ENCODE results near the gene STX8. TPM values are rescaled to one million over a fixed set of nuclear protein-coding genes. Genes with fewer than 3 reads are reported as not detected.

The STX8 gene
- total and polyA plus RNA-seq, 9 of the 15 experiments (the other 6 are each of a cell fraction or from before 2014, with no cell fraction given) = 14.6 to 42.5 (median 22.1) TPM

DNA sequence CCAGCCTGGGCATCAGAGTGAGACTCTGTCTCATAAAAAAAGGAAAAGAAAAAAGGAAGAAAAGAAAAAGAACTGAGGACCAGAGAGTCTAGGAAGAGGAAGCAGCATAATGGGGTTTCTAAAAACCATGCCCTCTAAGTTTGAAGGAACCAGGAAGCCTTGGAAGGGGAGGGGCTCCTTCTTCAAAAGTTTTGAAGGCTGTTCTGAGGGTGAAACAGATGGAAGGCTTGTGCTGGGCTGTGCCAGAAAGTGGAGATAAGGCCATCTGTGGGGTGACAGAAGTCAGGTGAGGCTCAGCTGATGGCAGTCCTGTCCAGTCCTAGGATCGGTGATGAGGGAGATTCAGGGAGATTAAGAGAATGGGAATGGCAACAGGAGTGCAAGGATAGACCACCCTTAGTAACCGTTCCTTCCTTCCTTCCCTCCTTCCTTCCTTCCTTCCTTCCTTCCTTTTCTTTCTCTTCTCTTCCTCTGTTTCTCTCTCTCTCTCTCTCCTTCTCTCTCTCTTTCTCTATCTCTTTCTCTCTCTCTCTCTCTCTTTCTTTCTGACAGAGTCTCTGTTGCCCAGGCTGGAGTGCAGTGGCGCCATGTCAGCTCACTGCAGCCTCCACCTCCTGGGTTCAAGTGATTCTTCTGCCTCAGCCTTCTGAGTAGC lies 371.7 kb downstream of the STX8 start:
- TF ChIP-seq TARDBP (IDR thresholded peaks at IDR 0.05) = no peak
- no peak for TF ChIP-seq ZNF23 (CRISPR knock-in tag; IDR thresholded peaks at IDR 0.05)
- TF ChIP-seq ZNF644 (tag; IDR thresholded peaks at IDR 0.05; ENCODE audit: low read depth) = no peak
- TF ChIP-seq, protein P1, sequence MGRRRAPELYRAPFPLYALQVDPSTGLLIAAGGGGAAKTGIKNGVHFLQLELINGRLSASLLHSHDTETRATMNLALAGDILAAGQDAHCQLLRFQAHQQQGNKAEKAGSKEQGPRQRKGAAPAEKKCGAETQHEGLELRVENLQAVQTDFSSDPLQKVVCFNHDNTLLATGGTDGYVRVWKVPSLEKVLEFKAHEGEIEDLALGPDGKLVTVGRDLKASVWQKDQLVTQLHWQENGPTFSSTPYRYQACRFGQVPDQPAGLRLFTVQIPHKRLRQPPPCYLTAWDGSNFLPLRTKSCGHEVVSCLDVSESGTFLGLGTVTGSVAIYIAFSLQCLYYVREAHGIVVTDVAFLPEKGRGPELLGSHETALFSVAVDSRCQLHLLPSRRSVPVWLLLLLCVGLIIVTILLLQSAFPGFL (CRISPR knock-in tag; IDR thresholded peaks at IDR 0.05) = no peak
- no peak for TF ChIP-seq RUNX1 (IDR thresholded peaks at IDR 0.05; ENCODE audit: low read depth)
- no peak for TF ChIP-seq ZNF766 (CRISPR knock-in tag; conservative IDR thresholded peaks at IDR 0.05)
- no peak for TF ChIP-seq ZBED1 (IDR thresholded peaks at IDR 0.05)
- TF ChIP-seq ZNF717 (CRISPR knock-in tag; IDR thresholded peaks at IDR 0.05) = no peak
- TF ChIP-seq EWSR1 (IDR thresholded peaks at IDR 0.05; ENCODE audit: borderline replicate concordance, low read depth, partially characterized antibody) = no peak
- TF ChIP-seq, protein P2, sequence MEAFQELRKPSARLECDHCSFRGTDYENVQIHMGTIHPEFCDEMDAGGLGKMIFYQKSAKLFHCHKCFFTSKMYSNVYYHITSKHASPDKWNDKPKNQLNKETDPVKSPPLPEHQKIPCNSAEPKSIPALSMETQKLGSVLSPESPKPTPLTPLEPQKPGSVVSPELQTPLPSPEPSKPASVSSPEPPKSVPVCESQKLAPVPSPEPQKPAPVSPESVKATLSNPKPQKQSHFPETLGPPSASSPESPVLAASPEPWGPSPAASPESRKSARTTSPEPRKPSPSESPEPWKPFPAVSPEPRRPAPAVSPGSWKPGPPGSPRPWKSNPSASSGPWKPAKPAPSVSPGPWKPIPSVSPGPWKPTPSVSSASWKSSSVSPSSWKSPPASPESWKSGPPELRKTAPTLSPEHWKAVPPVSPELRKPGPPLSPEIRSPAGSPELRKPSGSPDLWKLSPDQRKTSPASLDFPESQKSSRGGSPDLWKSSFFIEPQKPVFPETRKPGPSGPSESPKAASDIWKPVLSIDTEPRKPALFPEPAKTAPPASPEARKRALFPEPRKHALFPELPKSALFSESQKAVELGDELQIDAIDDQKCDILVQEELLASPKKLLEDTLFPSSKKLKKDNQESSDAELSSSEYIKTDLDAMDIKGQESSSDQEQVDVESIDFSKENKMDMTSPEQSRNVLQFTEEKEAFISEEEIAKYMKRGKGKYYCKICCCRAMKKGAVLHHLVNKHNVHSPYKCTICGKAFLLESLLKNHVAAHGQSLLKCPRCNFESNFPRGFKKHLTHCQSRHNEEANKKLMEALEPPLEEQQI (IDR thresholded peaks at IDR 0.05) = no peak
- no peak for TF ChIP-seq ZNF561 (CRISPR knock-in tag; conservative IDR thresholded peaks at IDR 0.05)
- DNase-seq (ENCODE audit: extremely low read depth in 1 of 4, low spot score in 3 of 4) (no peak), FAIRE-seq (no peak), ATAC-seq (no peak)
- WGBS (ENCODE audit: insufficient coverage, low coverage, missing lambda C conversion rate) = 0% methylated on average over 2 of the region's 3 CpGs
- Histone ChIP-seq H3K9me1 (ENCODE audit: control insufficient read depth, insufficient read depth, low read length) (no peaks in the 10 kb centered on the region), H3K4me1 (replicated peaks in 1 of 2; ENCODE audit: control insufficient read depth in 2 of 2, insufficient read depth in 2 of 2, low read length in 2 of 2) (no peaks in the 10 kb centered on the region), H3K36me3 (ENCODE audit: control insufficient read depth, insufficient read depth, low read length) (no peaks in the 10 kb centered on the region), H3K79me2 (ENCODE audit: control insufficient read depth, insufficient read depth, low read length) (no peaks in the 10 kb centered on the region), H3K9ac (ENCODE audit: insufficient read depth in 1 of 2, low read depth in 2 of 2, low read length in 2 of 2) (no peak overlapping the region), H3K4me2 (ENCODE audit: insufficient read depth, low read length) (no peak overlapping the region), H2AFZ (ENCODE audit: low read depth, low read length) (no peak overlapping the region), H3K9me3 (replicated peaks; ENCODE audit: control insufficient read depth, insufficient read depth, low read depth, low read length) (no peaks in the 10 kb centered on the region), H3K27me3 (ENCODE audit: control insufficient read depth in 2 of 2, insufficient read depth in 2 of 2, low read length in 2 of 2) (peaks cover 2 to 15% of the 10 kb centered on the region in 2 experiments; a peak in 2 of 5 replicates), H3K27ac (ENCODE audit: extremely low read depth, low read depth, low read length) (no peak overlapping the region), H4K20me1 (replicated peaks; ENCODE audit: control insufficient read depth, insufficient read depth, low read length) (no peaks in the 10 kb centered on the region), H3K4me3 (no peak overlapping the region)
- CTCF ChIA-PET (ENCODE audit: low intra/inter-chr PET ratio) = no interaction called here
- POLR2A ChIA-PET = interaction anchor here (0.6 kb wide), 1 partner anchor 383 kb away, joined by 4 read pairs; no protein-coding TSS in a partner anchor
- intact Hi-C loops (cut with micrococcal nuclease) (no loop called here), in situ Hi-C loops (cut with MboI) (no loop called here)
- BruUV-seq (replicated peaks) = no TSS peak
